Smooth muscle cell (in vitro differentiated cells): ENCODE results near the gene ASIC3. TPM values are rescaled to one million over a fixed set of nuclear protein-coding genes. Genes with fewer than 3 reads are reported as not detected.
A peak's percentile ranks its signal among the peaks of the same experiment; 100 is the strongest.

Experiments used
- DNase-seq: peaks from one replicate; lab custom pipeline; 2025; ENCODE audit not compliant: unreplicated experiment; lab: John Stamatoyannopoulos, UW
- H2AFZ ChIP-seq: fragments of 200-600 bp; sonication (generic); 2 replicates; pipeline ENCODE4 v1.6.0; 2016; ENCODE audit warnings: antibody characterized with exemption, low read depth, mild to moderate bottlenecking
- H3F3A ChIP-seq: fragments of 200-600 bp; sonication (generic); 2 replicates; pipeline ENCODE4 v1.6.0; 2017; ENCODE audit warnings: antibody characterized with exemption, low read depth
- H3K27ac ChIP-seq: fragments of 200-600 bp; sonication (generic); 2 replicates; pipeline ENCODE4 v1.5.1; 2016; ENCODE audit warnings: low read depth, mild to moderate bottlenecking
- H3K27me3 ChIP-seq: fragments of 200-600 bp; sonication (generic); 2 replicates; pipeline ENCODE4 v1.6.1; 2016; ENCODE audit warnings: low read depth, mild to moderate bottlenecking
- H3K36me3 ChIP-seq: fragments of 200-600 bp; sonication (generic); 2 replicates; pipeline ENCODE4 v1.5.1; 2016; ENCODE audit warnings: low read depth
- H3K4me1 ChIP-seq: fragments of 200-600 bp; sonication (generic); 2 replicates; pipeline ENCODE4 v1.5.1; 2016; ENCODE audit warnings: low read depth
- H3K4me2 ChIP-seq: fragments of 200-600 bp; sonication (generic); 2 replicates; pipeline ENCODE4 v1.6.0; 2016; ENCODE audit warnings: mild to moderate bottlenecking
- H3K4me3 ChIP-seq: fragments of 200-600 bp; sonication (generic); 2 replicates; pipeline ENCODE4 v1.5.1; 2016; ENCODE audit warnings: mild to moderate bottlenecking
- H3K79me2 ChIP-seq: fragments of 200-600 bp; sonication (generic); 2 replicates; pipeline ENCODE4 v1.6.0; 2016; ENCODE audit warnings: low read depth, mild to moderate bottlenecking
- H3K9ac ChIP-seq: fragments of 200-600 bp; sonication (generic); 2 replicates; pipeline ENCODE4 v1.6.0; 2016; ENCODE audit warnings: low read depth
- H3K9me3 ChIP-seq: fragments of 200-600 bp; sonication (generic); replicated peaks from 2 replicates; pipeline ENCODE4 v1.5.1; 2016; ENCODE audit warnings: low read depth
- H4K20me1 ChIP-seq: fragments of 200-600 bp; sonication (generic); 2 replicates; pipeline ENCODE4 v1.6.0; 2016; ENCODE audit warnings: low read depth
- WGBS: methylation state at CpG from one replicate; pipeline ENCODE4 v1.1.7; 2016; ENCODE audit warnings: low lambda C conversion rate; 5-methylcytosine and 5-hydroxymethylcytosine counted together
- polyA plus RNA-seq: library from polyadenylated mRNA; unstranded; fragments of >200 nt; fragmentation: Nextera tagmentation; extraction: Ambion mirVana; gene quantifications from 2 replicates; pipeline ENCODE4 v1.2.1, GENCODE V29; 2016
- total RNA-seq: library from RNA; depleted of rRNA; stranded (reverse); fragments of >200 nt; gene quantifications from 2 replicates; pipeline ENCODE4 v1.2.3, GENCODE V29; 2014
- TF ChIP-seq, protein P1 (sequence below): fragments of 200-600 bp; sonication (generic); IDR thresholded peaks from 2 replicates; pipeline ENCODE4 v1.5.1; 2017; ENCODE audit warnings: borderline replicate concordance, mild to moderate bottlenecking, antibody characterized with exemption; ENCODE audit not compliant: insufficient read depth, poor library complexity, severe bottlenecking

ASIC3 gene
- total and polyA plus RNA-seq, 2 experiments from 2014 or later = 2.0 to 2.3 TPM

DNA sequence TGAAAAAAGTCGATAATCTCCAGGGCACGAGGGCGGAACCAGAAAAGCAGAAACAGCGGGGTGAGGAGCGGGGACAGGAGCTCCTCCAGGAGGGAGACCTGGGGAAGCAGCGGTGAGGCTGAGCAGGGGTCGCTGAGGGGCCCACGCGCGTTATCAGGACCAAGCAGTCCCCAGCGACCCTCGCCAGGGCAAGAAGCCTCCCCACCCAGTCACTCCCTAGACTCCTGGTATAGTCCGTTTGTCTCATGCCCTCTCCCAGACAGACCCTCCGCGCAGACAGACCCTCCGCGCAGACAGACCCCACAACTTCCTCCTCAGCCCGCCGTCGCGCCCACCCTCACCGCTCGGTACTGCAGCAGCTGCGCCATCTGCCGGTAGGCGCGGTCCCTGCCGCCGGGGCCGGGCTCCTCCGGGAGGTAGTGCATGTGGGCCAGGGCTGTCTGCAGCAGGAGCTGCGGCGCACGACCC lies 30.3 kb upstream of the ASIC3 start:
- no peaks in the 10 kb centered on the region for H3K79me2 ChIP-seq
- TF ChIP-seq, protein P1, sequence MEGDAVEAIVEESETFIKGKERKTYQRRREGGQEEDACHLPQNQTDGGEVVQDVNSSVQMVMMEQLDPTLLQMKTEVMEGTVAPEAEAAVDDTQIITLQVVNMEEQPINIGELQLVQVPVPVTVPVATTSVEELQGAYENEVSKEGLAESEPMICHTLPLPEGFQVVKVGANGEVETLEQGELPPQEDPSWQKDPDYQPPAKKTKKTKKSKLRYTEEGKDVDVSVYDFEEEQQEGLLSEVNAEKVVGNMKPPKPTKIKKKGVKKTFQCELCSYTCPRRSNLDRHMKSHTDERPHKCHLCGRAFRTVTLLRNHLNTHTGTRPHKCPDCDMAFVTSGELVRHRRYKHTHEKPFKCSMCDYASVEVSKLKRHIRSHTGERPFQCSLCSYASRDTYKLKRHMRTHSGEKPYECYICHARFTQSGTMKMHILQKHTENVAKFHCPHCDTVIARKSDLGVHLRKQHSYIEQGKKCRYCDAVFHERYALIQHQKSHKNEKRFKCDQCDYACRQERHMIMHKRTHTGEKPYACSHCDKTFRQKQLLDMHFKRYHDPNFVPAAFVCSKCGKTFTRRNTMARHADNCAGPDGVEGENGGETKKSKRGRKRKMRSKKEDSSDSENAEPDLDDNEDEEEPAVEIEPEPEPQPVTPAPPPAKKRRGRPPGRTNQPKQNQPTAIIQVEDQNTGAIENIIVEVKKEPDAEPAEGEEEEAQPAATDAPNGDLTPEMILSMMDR = peak; percentile 91
- WGBS = 14% methylated on average over 33 of the region's 34 CpGs
- peaks cover 19% of the 10 kb centered on the region for H3K4me1 ChIP-seq
- peak overlapping the region; percentile 73 for H2AFZ ChIP-seq
- H3F3A ChIP-seq = no peaks in the 10 kb centered on the region
- peak; percentile 36 for DNase-seq
- peak overlapping the region; percentile 87 for H3K4me2 ChIP-seq
- H3K27ac ChIP-seq = no peak overlapping the region
- peak overlapping the region; percentile 45 for H3K4me3 ChIP-seq
- no peak overlapping the region for H3K9ac ChIP-seq
- no peaks in the 10 kb centered on the region for H3K36me3 ChIP-seq
- H4K20me1 ChIP-seq = no peaks in the 10 kb centered on the region
- no peaks in the 10 kb centered on the region for H3K27me3 ChIP-seq
- H3K9me3 ChIP-seq = no peaks in the 10 kb centered on the region

DNA sequence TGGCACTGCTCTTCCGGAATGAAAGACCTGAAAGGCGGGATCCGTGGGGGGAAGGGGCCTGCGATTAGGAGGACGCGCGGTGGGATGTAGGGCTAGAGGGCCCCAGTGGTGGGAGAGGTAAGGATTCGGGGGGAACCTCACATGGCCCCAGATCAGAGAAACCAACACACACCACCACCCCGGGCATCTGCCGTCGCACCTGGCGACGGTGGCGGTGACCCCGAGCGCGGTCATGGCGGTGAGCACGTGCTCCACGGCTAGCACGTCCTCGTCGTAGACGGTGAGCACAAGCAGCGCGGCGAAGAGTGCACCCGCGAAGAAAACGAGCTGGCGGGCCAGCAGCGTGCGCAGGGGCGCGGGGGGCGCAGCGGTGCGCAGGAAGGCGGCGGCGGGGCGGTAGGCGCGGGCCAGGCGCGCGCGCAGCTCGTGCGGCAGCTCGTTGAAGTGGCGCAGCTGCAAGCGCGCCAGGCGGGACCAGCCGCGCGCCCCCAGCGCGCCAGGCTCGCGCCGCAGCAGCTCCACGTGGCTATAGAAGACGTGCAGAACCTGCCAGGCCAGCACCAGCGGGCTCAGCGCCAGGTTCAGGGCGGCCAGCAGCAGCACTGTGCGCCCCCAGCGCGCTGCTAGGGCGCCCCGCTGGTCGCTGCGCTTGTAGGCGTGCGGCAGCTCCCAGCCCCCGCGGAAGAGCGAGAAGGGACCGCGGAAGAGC lies 29.8 kb upstream of the ASIC3 start:
- 12% methylated on average over 82 of the region's 82 CpGs for WGBS
- Histone ChIP-seq H3K9ac (no peak overlapping the region), H3F3A (no peaks in the 10 kb centered on the region), H3K4me3 (peak overlapping the region; percentile 45), H4K20me1 (no peaks in the 10 kb centered on the region), H3K79me2 (no peaks in the 10 kb centered on the region), H3K27me3 (no peaks in the 10 kb centered on the region), H3K4me1 (peaks cover 19% of the 10 kb centered on the region), H3K27ac (no peak overlapping the region), H2AFZ (peak overlapping the region; percentile 49), H3K4me2 (peak overlapping the region; percentile 87), H3K36me3 (no peaks in the 10 kb centered on the region), H3K9me3 (no peaks in the 10 kb centered on the region)
- TF ChIP-seq, protein P1 = no peak
- DNase-seq = no peak

DNA sequence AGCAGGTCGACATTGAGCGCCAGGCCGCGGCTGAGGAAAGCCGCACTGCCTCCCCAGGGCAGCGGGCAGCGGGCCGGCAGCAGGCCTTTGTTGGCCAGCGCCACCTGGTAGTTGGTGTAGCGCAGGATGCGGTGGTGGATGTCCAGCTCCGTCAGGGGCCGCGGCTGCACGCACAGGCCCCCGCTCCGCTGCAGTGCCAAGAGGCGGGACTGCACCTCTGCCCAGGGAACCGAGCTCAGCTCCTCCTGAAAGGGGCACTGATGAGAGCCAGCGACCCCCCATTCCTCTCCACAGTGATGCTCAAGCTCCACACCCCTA lies 29.2 kb upstream of the ASIC3 start:
- no peaks in the 10 kb centered on the region for H4K20me1 ChIP-seq
- H3K4me3 ChIP-seq = peak overlapping the region; percentile 45

More for the DNA sequence above, 29.2 kb upstream of the ASIC3 start:
- Histone ChIP-seq H2AFZ (peak overlapping the region; percentile 49), H3K36me3 (no peaks in the 10 kb centered on the region), H3K4me1 (peaks cover 19% of the 10 kb centered on the region), H3K4me2 (peak overlapping the region; percentile 87), H3K27ac (no peak overlapping the region), H3F3A (no peaks in the 10 kb centered on the region), H3K27me3 (no peaks in the 10 kb centered on the region), H3K9ac (no peak overlapping the region), H3K79me2 (no peaks in the 10 kb centered on the region), H3K9me3 (no peaks in the 10 kb centered on the region)
- no peak for DNase-seq
- 61% methylated on average over 19 of the region's 20 CpGs for WGBS
- TF ChIP-seq, protein P1 = no peak
